22Rv1 (cell line): ENCODE measurements around the gene ZNF135.
A peak's percentile ranks its signal among the peaks of the same experiment; 100 is the strongest.

ENCODE experiments used
- H3K27ac ChIP-seq: fragments of 450-650 bp; 2 replicates; pipeline ENCODE4 v1.5.1; 2017
- CTCF ChIP-seq: fragments of 450-650 bp; IDR thresholded peaks from 2 replicates; pipeline ENCODE4 v1.5.1; 2017; ENCODE audit warnings: mild to moderate bottlenecking
- ZFX ChIP-seq: fragments of 450-650 bp; IDR thresholded peaks from 2 replicates; pipeline ENCODE4 v1.6.1; 2017; ENCODE audit warnings: antibody characterized with exemption, borderline replicate concordance

Gene ZNF135

GRCh38 chr19:58052256-58052655 is 6.8 kb upstream of the ZNF135 start:
- TF ChIP-seq CTCF (no peak), ZFX (no peak)
- no peak overlapping the region for H3K27ac ChIP-seq

DNA sequence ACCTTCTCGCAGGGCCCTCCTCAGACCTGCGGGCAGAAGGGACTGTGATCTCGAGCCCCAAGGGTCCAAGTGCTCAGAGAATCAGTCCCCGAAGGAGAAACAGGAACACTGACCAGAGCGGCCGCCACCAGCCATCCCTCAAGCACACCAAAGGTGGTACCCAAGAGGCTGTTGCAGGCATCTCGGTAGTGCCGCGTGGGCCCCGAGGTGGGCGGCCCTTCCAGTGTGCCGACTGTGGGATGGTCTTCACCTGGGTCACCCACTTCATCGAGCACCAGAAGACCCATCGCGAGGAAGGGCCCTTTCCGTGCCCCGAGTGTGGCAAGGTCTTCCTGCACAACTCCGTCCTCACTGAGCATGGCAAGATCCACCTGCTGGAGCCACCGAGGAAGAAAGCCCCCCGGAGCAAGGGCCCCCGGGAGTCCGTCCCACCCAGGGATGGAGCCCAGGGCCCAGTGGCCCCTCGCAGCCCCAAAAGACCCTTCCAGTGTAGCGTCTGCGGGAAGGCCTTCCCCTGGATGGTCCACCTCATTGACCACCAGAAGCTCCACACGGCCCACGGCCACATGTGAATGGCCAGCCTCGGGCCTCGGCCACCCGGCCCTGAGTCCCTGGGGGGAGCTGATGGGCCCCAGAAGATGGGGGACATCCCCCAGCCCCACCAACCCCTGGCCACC is 5.5 kb upstream of the ZNF135 start:
- TF ChIP-seq ZFX (no peak), CTCF (no peak)
- H3K27ac ChIP-seq = no peak overlapping the region

DNA sequence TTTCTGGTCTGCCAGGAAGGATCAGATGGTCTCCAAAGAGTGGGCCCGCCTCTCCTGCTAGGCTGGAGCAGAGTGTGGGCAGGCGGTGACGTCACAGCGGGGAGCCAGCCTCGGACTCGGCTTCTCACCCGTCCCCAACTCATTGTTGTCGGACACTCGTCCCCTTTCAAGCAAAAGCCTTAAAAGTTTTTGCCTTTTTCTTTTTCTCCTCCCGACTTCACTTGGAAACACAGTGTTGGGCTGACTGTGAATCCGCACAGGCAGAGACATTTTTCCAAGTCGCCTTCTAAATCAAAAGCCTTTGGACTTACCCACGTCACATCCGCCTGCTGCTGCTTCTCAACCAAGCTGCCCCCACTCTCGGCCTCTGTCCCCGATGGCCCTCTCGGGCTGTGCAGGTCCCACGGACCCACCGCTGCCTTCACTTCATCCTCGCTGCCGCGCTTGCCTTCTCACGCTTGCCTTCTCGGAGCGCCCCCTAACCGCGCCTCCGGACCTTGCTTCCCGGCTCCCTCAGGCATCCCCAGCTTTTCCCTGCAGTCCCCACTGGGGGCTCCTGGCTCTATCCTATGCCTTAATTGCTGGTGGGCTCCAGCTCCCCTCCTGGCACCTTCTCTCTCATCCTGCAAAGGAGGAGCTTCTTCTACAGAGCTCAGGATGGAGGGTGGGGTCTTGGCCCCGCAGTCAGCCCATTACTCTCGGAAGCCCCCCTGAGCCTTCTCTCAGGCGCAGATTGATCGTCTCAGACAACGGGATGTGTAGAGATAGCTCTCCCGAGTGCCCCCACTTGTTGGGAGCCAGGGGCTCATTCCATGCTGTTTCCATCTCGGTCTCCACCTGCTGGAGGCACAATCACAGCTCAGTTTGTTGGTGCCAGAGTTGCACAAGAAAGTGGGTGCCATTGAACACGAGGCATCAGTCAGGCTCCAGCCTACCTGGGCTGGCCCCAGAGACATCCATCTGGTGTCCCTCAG is 3.9 kb upstream of the ZNF135 start:
- TF ChIP-seq CTCF (peak; percentile 8; the same call in 1 of the 2 replicates), ZFX (no peak)
- no peak overlapping the region for H3K27ac ChIP-seq

DNA sequence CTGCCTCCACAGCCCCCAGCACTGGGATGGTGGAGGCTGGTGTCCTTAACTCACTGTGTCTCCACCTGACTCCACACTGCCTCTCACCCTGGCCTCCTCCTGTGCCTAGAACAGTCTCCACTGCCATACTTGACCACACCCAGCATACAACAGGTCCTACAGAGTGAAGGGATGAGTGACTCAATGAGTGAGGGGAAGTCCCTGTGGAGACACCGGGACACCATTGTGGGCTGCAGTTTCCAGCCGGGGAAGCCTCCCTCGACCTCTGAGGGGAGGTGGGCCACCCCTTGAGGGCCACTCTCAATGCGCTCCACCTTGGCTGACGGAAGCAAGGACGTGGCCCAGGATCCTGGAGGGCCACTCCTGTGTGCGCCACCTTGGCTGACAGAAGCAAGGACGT is 2.8 kb upstream of the ZNF135 start:
- H3K27ac ChIP-seq = no peak overlapping the region
- no peak for TF ChIP-seq ZFX
- no peak for TF ChIP-seq CTCF

- TF ChIP-seq CTCF = no peak
- no peak for TF ChIP-seq ZFX
- H3K27ac ChIP-seq = no peak overlapping the region
Observed at GRCh38 chr19:58056861-58057260, 2.2 kb upstream of the ZNF135 start.

- TF ChIP-seq CTCF (no peak), ZFX (no peak)
Observed at GRCh38 chr19:58058467-58058866, 615 bp upstream of the ZNF135 start.

GRCh38 chr19:58059671-58060078 is 593 bp downstream of the ZNF135 start:
- TF ChIP-seq CTCF = no peak
- TF ChIP-seq ZFX = no peak
- peak overlapping the region; percentile 34; the same call in 1 of the 2 replicates for H3K27ac ChIP-seq

More at GRCh38 chr19:58058467-58058866, 615 bp upstream of the ZNF135 start:
- H3K27ac ChIP-seq = peak overlapping the region; percentile 34; the same call in 1 of the 2 replicates
